ENCODE data around the gene NDUFB10. TPM values are rescaled to one million over a fixed set of nuclear protein-coding genes. Genes with fewer than 3 reads are reported as not detected.
"Not testable (repeated sequence)": the region's sequence is repeated elsewhere in the genome, so short reads cannot be mapped to it uniquely, and the experiment has no call there.

The NDUFB10 gene
- total RNA-seq, 1 donor from 2014 or later: 130 TPM

DNA sequence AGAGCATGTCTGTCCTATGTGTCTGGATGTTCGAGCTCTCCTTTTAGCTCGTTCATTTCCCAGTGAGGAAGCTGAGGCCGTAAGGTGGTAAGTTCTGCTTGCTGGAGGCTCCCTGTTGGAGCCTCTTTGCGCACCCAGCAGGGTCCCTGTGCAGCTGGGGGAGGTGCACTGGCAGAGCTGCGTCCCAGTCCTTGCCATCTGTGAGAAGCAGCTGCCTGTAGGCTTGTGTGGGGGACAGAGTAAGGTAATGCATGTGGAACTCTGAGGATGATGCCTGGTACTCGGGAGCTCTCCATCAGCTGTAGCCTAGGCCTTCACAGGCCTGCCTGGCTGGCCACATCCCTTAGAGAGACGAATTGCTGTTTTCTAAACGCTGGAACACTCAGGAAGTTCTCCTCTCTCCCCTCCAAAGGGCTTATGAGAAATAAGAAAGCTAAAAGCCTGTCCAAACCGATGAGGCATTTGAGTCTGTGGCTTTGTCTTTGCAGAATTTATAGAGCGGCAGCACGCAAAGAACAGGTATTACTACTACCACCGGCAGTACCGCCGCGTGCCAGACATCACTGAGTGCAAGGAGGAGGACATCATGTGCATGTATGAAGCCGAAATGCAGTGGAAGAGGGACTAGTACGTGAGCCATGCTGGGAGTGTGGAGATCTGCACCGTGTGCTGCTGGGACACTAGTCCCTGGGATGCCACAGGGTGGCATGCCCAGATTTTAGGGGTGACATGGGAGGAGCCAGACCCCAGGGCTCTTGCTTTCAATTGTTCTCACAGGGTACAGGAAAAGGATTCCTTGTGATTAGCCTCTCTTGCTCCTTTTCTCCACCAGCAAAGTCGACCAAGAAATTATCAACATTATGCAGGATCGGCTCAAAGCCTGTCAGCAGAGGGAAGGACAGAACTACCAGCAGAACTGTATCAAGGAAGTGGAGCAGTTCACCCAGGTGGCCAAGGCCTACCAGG is 1.6 kb downstream of the NDUFB10 start:
- Histone ChIP-seq H3K9ac (ENCODE audit: low read depth in 1 of 3, low read length in 3 of 3) (peak overlapping the region in 2 of 3 donors; percentile 95 to 98), H3K4me3 (ENCODE audit: low read length in 3 of 3) (peak overlapping the region; percentile 80 to 94 (median 92)), H3K36me3 (ENCODE audit: control insufficient read depth in 3 of 3, insufficient read depth in 3 of 3, low read length in 3 of 3) (peaks cover 26 to 33% (median 26%) of the 10 kb centered on the region in 3 donors), H3K9me3 (ENCODE audit: control insufficient read depth in 3 of 3, low read length in 3 of 3) (no peaks in the 10 kb centered on the region), H3K4me1 (ENCODE audit: control insufficient read depth in 3 of 3, insufficient read depth in 3 of 3, low read length in 3 of 3) (peaks cover 32 to 49% (median 37%) of the 10 kb centered on the region in 3 donors), H3K27me3 (ENCODE audit: control insufficient read depth in 3 of 3, insufficient read depth in 3 of 3, low read length in 3 of 3) (no peaks in the 10 kb centered on the region), H3K27ac (ENCODE audit: low read depth, low read length) (no peak overlapping the region)

DNA sequence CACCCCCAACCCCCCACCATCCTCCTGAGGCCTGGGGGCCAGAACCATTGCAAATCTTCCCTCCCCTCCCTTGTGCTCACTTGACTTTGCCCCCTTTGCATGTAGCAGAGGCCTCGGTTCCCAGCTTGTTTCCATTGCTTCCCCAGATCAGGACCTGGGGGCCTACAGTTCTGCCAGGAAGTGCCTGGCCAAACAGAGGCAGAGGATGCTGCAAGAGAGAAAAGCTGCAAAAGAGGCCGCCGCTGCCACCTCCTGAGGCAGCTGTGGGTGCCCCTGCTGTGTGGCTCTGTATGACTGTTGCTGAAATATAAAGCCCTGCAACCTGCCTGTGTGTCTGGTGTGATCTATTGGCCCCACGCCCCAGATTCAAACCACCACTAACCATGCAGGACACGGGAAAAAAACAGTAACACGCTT is 2.3 kb downstream of the NDUFB10 start:
- Histone ChIP-seq H3K4me1 (ENCODE audit: control insufficient read depth in 3 of 3, insufficient read depth in 3 of 3, low read length in 3 of 3) (peaks cover 33 to 55% (median 38%) of the 10 kb centered on the region in 3 donors), H3K9me3 (ENCODE audit: control insufficient read depth in 3 of 3, low read length in 3 of 3) (no peaks in the 10 kb centered on the region), H3K36me3 (ENCODE audit: control insufficient read depth in 3 of 3, insufficient read depth in 3 of 3, low read length in 3 of 3) (peaks cover 26 to 33% (median 26%) of the 10 kb centered on the region in 3 donors), H3K9ac (ENCODE audit: low read depth in 1 of 3, low read length in 3 of 3) (no peak overlapping the region), H3K27ac (ENCODE audit: low read depth, low read length) (no peak overlapping the region), H3K27me3 (ENCODE audit: control insufficient read depth in 3 of 3, insufficient read depth in 3 of 3, low read length in 3 of 3) (no peaks in the 10 kb centered on the region), H3K4me3 (ENCODE audit: low read length in 3 of 3) (no peak overlapping the region)

GRCh38 chr16:1962161-1963153 is 3.1 kb downstream of the NDUFB10 start:
- Histone ChIP-seq H3K36me3 (ENCODE audit: control insufficient read depth in 3 of 3, insufficient read depth in 3 of 3, low read length in 3 of 3) (peaks cover 26 to 33% (median 26%) of the 10 kb centered on the region in 3 donors), H3K9ac (ENCODE audit: low read depth in 1 of 3, low read length in 3 of 3) (peak overlapping the region in 1 of 3 donors; percentile 16), H3K4me1 (ENCODE audit: control insufficient read depth in 3 of 3, insufficient read depth in 3 of 3, low read length in 3 of 3) (peaks cover 33 to 60% (median 38%) of the 10 kb centered on the region in 3 donors)
- not testable (repeated sequence) for H3K27ac ChIP-seq (ENCODE audit: low read depth, low read length); H3K4me3 ChIP-seq (ENCODE audit: low read length in 3 of 3); H3K27me3 ChIP-seq (ENCODE audit: control insufficient read depth in 3 of 3, insufficient read depth in 3 of 3, low read length in 3 of 3); H3K9me3 ChIP-seq (ENCODE audit: control insufficient read depth in 3 of 3, low read length in 3 of 3)

DNA sequence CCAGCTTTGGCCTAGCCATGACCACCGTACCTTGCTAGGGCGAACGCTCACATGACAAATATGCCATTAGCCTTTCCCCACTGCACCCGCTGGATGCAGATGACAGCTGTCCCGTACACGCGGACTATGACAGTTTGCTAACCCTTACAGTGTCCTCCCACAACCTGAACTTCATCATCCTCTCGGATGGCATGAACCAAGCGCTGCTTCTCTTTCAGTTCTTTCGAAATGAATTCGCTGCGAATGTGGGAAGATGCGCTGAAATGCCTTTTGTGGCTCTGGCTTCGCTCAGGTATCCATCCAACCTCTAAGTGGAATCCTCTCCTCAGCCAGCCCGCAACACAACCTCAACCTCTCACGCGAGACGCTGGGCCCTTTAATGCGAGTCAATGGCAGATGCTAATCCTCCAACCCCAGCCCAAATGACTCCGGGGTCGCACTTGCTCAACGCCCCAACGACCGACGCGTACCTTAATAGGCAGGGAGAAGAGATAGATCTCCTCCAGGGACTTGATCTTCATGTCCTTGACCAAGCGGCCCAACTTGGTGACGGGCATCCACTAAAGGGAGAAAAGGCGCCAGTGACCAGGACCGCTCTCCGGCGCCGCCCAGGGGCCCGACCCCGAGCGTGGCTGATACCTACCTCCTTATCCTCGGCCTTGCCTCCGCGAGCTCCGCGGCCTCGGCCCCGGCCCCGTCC is 4.6 kb downstream of the NDUFB10 start:
- H3K9ac ChIP-seq (ENCODE audit: low read depth in 1 of 3, low read length in 3 of 3): peak overlapping the region; percentile 73 to 85 (median 84)
- H3K27ac ChIP-seq (ENCODE audit: low read depth, low read length): peak overlapping the region; percentile 98
- H3K4me1 ChIP-seq (ENCODE audit: control insufficient read depth in 3 of 3, insufficient read depth in 3 of 3, low read length in 3 of 3): peaks cover 33 to 56% (median 33%) of the 10 kb centered on the region in 3 donors
- H3K4me3 ChIP-seq (ENCODE audit: low read length in 3 of 3): peak overlapping the region; percentile 70 to 90 (median 81)
- no peaks in the 10 kb centered on the region for H3K27me3 ChIP-seq (ENCODE audit: control insufficient read depth in 3 of 3, insufficient read depth in 3 of 3, low read length in 3 of 3)
- no peaks in the 10 kb centered on the region for H3K9me3 ChIP-seq (ENCODE audit: control insufficient read depth in 3 of 3, low read length in 3 of 3)
- H3K36me3 ChIP-seq (ENCODE audit: control insufficient read depth in 3 of 3, insufficient read depth in 3 of 3, low read length in 3 of 3): peaks cover 26 to 33% (median 26%) of the 10 kb centered on the region in 3 donors

DNA sequence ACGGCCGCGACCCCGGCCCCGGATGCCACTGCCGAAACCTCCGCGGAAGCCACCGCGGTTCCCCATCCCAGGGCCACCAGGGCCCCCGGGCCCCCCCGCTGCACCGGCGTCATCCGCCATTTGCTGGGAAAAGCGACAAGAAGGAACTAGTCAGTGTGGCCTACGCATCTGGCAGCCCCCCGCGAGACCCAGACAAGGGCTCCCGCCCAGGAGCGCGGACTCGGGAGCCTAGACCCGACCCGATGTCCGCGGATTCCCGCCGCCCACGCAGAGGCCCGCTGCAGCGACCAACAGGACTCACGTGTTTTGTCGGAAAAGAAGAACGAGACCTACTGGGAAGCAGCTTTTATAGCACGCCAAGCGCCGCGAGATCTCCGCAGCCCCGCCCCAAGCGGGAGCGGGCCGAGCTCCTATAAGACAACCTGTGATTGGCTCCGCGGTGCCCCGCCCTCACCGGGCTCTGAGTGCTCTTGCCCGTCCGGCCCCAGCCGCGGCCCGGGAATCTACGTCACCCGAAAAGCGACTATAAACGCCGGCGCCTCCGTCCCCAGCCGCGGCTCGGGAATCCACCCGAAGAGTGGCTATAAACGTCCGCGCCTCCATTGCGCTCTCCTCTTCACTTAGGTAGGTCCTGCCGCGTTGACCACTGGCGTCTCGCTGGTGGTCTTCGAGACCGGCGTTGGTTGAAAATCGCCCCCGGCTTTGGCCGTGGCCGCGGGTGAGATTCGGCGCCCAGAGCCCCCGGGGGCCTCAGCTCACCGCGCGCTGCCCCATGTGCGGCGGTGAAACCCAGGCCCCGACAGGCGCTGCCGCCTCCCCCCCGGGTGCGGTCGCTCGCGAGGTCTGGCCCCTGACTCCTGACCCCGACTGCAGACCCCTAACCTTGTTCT is 5.4 kb downstream of the NDUFB10 start, which contains the start of gene RPS2:
RPS2 (minus strand) TSS at position 321 of the 890 bp plus-strand sequence; CDS start at position 120, 201 bp downstream.
- Histone ChIP-seq H3K27me3 (ENCODE audit: control insufficient read depth in 3 of 3, insufficient read depth in 3 of 3, low read length in 3 of 3) (no peaks in the 10 kb centered on the region), H3K9me3 (ENCODE audit: control insufficient read depth in 3 of 3, low read length in 3 of 3) (no peaks in the 10 kb centered on the region), H3K36me3 (ENCODE audit: control insufficient read depth in 3 of 3, insufficient read depth in 3 of 3, low read length in 3 of 3) (peaks cover 26 to 33% (median 26%) of the 10 kb centered on the region in 3 donors), H3K4me1 (ENCODE audit: control insufficient read depth in 3 of 3, insufficient read depth in 3 of 3, low read length in 3 of 3) (peaks cover 31 to 53% (median 33%) of the 10 kb centered on the region in 3 donors), H3K27ac (ENCODE audit: low read depth, low read length) (peak within 1 kb of the TSS; percentile 98), H3K4me3 (ENCODE audit: low read length in 3 of 3) (peak within 1 kb of the TSS; percentile 84 to 90 (median 85)), H3K9ac (ENCODE audit: low read depth in 1 of 3, low read length in 3 of 3) (peak within 1 kb of the TSS; percentile 93 to 99 (median 98))

- H3K4me3 ChIP-seq (ENCODE audit: low read length in 3 of 3): peak overlapping the region; percentile 84 to 90 (median 85)
- peaks cover 27 to 48% (median 30%) of the 10 kb centered on the region in 3 donors for H3K4me1 ChIP-seq (ENCODE audit: control insufficient read depth in 3 of 3, insufficient read depth in 3 of 3, low read length in 3 of 3)
- no peaks in the 10 kb centered on the region for H3K27me3 ChIP-seq (ENCODE audit: control insufficient read depth in 3 of 3, insufficient read depth in 3 of 3, low read length in 3 of 3)
- peak overlapping the region; percentile 93 to 99 (median 98) for H3K9ac ChIP-seq (ENCODE audit: low read depth in 1 of 3, low read length in 3 of 3)
- H3K36me3 ChIP-seq (ENCODE audit: control insufficient read depth in 3 of 3, insufficient read depth in 3 of 3, low read length in 3 of 3): peaks cover 26 to 33% (median 26%) of the 10 kb centered on the region in 3 donors
- H3K27ac ChIP-seq (ENCODE audit: low read depth, low read length): peak overlapping the region; percentile 98
- H3K9me3 ChIP-seq (ENCODE audit: control insufficient read depth in 3 of 3, low read length in 3 of 3): no peaks in the 10 kb centered on the region
These were observed 6.2 kb downstream of the NDUFB10 start for GRCh38 chr16:1965396-1966001.

GRCh38 chr16:1966460-1966859 is 7.1 kb downstream of the NDUFB10 start, which contains the start of gene RNF151:
RNF151 (plus strand) TSS chr16:1966856; CDS start chr16:1966882, 26 bp downstream.
- Histone ChIP-seq H3K9me3 (ENCODE audit: control insufficient read depth in 3 of 3, low read length in 3 of 3) (no peaks in the 10 kb centered on the region), H3K4me1 (ENCODE audit: control insufficient read depth in 3 of 3, insufficient read depth in 3 of 3, low read length in 3 of 3) (peaks cover 26 to 46% (median 26%) of the 10 kb centered on the region in 3 donors), H3K9ac (ENCODE audit: low read depth in 1 of 3, low read length in 3 of 3) (peak within 1 kb of the TSS; percentile 93 to 99 (median 98)), H3K36me3 (ENCODE audit: control insufficient read depth in 3 of 3, insufficient read depth in 3 of 3, low read length in 3 of 3) (peaks cover 17 to 24% (median 19%) of the 10 kb centered on the region in 3 donors), H3K27me3 (ENCODE audit: control insufficient read depth in 3 of 3, insufficient read depth in 3 of 3, low read length in 3 of 3) (no peaks in the 10 kb centered on the region), H3K27ac (ENCODE audit: low read depth, low read length) (peak within 1 kb of the TSS; percentile 98), H3K4me3 (ENCODE audit: low read length in 3 of 3) (peak within 1 kb of the TSS; percentile 84 to 90 (median 85))
